CMK (cell line): ENCODE measurements around the gene SORCS2.
"Not testable (repeated sequence)": the region's sequence is repeated elsewhere in the genome, so short reads cannot be mapped to it uniquely, and the experiment has no call there.

ENCODE experiments used
- DNase-seq: peaks from one replicate; pipeline ENCODE4 v3.0.0-alpha.2; 2010; ENCODE audit warnings: low read depth

The SORCS2 gene

GRCh38 chr4:7558436-7558835 lies 366.1 kb downstream of the SORCS2 start:
- no peak for DNase-seq

GRCh38 chr4:7559316-7559715 lies 367.0 kb downstream of the SORCS2 start:
- DNase-seq = no peak

- DNase-seq = no peak
Observed at GRCh38 chr4:7559741-7560395, 367.5 kb downstream of the SORCS2 start.

- DNase-seq = no peak
Observed at GRCh38 chr4:7561557-7561956, 369.2 kb downstream of the SORCS2 start.

- DNase-seq = no peak
Observed at GRCh38 chr4:7564242-7564641, 371.9 kb downstream of the SORCS2 start.

GRCh38 chr4:7565483-7565882 lies 373.1 kb downstream of the SORCS2 start:
- no peak for DNase-seq

- no peak for DNase-seq
Observed at GRCh38 chr4:7569810-7570783, 377.8 kb downstream of the SORCS2 start.

GRCh38 chr4:7571001-7571400 lies 378.7 kb downstream of the SORCS2 start:
- no peak for DNase-seq

GRCh38 chr4:7571701-7572100 lies 379.4 kb downstream of the SORCS2 start:
- DNase-seq = no peak

- DNase-seq = no peak
Observed at GRCh38 chr4:7572894-7573293, 380.6 kb downstream of the SORCS2 start.

GRCh38 chr4:7573576-7574091 lies 381.3 kb downstream of the SORCS2 start:
- no peak for DNase-seq

GRCh38 chr4:7574287-7575014 lies 382.1 kb downstream of the SORCS2 start:
- no peak for DNase-seq

- no peak for DNase-seq
Observed at GRCh38 chr4:7575426-7575825, 383.1 kb downstream of the SORCS2 start.

GRCh38 chr4:7577361-7578039 lies 385.2 kb downstream of the SORCS2 start:
- not testable (repeated sequence) for DNase-seq

- peak; percentile 24 for DNase-seq
Observed at GRCh38 chr4:7581477-7581876, 389.1 kb downstream of the SORCS2 start.

- DNase-seq = no peak
Observed at GRCh38 chr4:7582313-7583097, 390.2 kb downstream of the SORCS2 start.

- DNase-seq = no peak
Observed at GRCh38 chr4:7584098-7584497, 391.8 kb downstream of the SORCS2 start.

- DNase-seq = no peak
Observed at GRCh38 chr4:7584606-7585159, 392.3 kb downstream of the SORCS2 start.

GRCh38 chr4:7585768-7586167 lies 393.4 kb downstream of the SORCS2 start:
- DNase-seq = no peak
